HepG2 (cell line): ENCODE results near the gene C2orf76. TPM values are rescaled to one million over a fixed set of nuclear protein-coding genes. Genes with fewer than 3 reads are reported as not detected.

Experiments
- ATAC-seq: fragments of 200-7000 bp; cut with Tn5 transposase; 3 replicates; pipeline ENCODE4 v1.9.1; 2020; ENCODE audit warnings: mild to moderate bottlenecking, moderate library complexity
- BruUV-seq: library from RNA; stranded (reverse); fragments of 400-500 nt; replicated peaks from 2 replicates; lab custom pipeline; 2021; lab: Mats Ljungman, UMichigan
- CTCF ChIA-PET: fragments of 300-600 bp; formaldehyde crosslinking; extraction: SDS; loops from one replicate; lab custom pipeline; 2021; ENCODE audit warnings: low total read pairs, inconsistent platforms, low intra/inter-chr PET ratio; lab: Yijun Ruan, JAX
- POLR2A ChIA-PET: fragments of 350-600 bp; sonication (Branson Sonifier 250); formaldehyde crosslinking; loops from one replicate; lab custom pipeline; 2020; ENCODE audit warnings: antibody characterized with exemption, inconsistent platforms; lab: Yijun Ruan, JAX
- DNase-seq: peaks from one replicate; pipeline ENCODE4 v3.0.0-alpha.2; 2015; ENCODE audit warnings: low spot score
- FAIRE-seq: peaks from 3 replicates; lab custom pipeline; 2011; peaks lifted over from hg19 to GRCh38; lab: Jason Lieb, UNC
- H2AFZ ChIP-seq: one replicate; pipeline ENCODE4 v1.6.1; 2011; ENCODE audit warnings: low read length, inconsistent platforms
- H3K27ac ChIP-seq: fragments of 300-600 bp; 3 replicates; pipeline ENCODE4 v1.8.0; 2011; ENCODE audit warnings: mixed run types, mild to moderate bottlenecking, mixed read lengths, low read length, inconsistent platforms; ENCODE audit not compliant: insufficient read depth; ENCODE audit errors: extremely low read length
- H3K27me3 ChIP-seq, 2 experiments: fragments of 200-600 bp in 1 of 2; 2 replicates in 1 of 2; 3 replicates in 1 of 2; pipeline versions ENCODE4 v1.6.0 to v1.8.0; 2011; ENCODE audit warnings: low read length in 2 of 2, mild to moderate bottlenecking in 2 of 2, moderate library complexity in 2 of 2, inconsistent platforms in 1 of 2; ENCODE audit not compliant: insufficient read depth in 2 of 2, control insufficient read depth in 1 of 2
- H3K36me3 ChIP-seq, 2 experiments: fragments of 200-600 bp in 1 of 2; replicated peaks in 1 of 2; 2 replicates in 1 of 2; 3 replicates in 1 of 2; pipeline versions ENCODE4 v1.5.1 to v1.8.0; 2011; ENCODE audit warnings: low read length in 2 of 2, inconsistent platforms in 1 of 2; ENCODE audit not compliant: insufficient read depth in 2 of 2, control insufficient read depth in 1 of 2
- H3K4me1 ChIP-seq: 2 replicates; pipeline ENCODE4 v1.5.1; 2012; ENCODE audit warnings: low read length, inconsistent platforms; ENCODE audit not compliant: insufficient read depth
- H3K4me2 ChIP-seq: 2 replicates; pipeline ENCODE4 v1.6.0; 2011; ENCODE audit warnings: low read depth, low read length, inconsistent platforms
- H3K4me3 ChIP-seq, 3 experiments: fragments of 200-600 bp in 1 of 3; sonication (generic), shearing (Covaris generic) in 1 of 3; replicated peaks in 1 of 3; 2 replicates each; pipeline ENCODE4 v1.5.1; 2011 to 2016; ENCODE audit warnings: low read length in 3 of 3, inconsistent platforms in 2 of 3, low read depth in 2 of 3, mild to moderate bottlenecking in 2 of 3, control low read depth in 1 of 3, mixed read lengths in 1 of 3; ENCODE audit not compliant: insufficient read depth in 1 of 3
- H3K79me2 ChIP-seq: one replicate; pipeline ENCODE4 v1.6.1; 2011; ENCODE audit warnings: low read length, inconsistent platforms; ENCODE audit not compliant: insufficient read depth
- H3K9ac ChIP-seq: 2 replicates; pipeline ENCODE4 v1.6.0; 2011; ENCODE audit warnings: mild to moderate bottlenecking, low read depth, low read length, inconsistent platforms; ENCODE audit not compliant: insufficient read depth
- H3K9me3 ChIP-seq: 2 replicates; pipeline ENCODE4 v1.5.1; 2012; ENCODE audit warnings: mild to moderate bottlenecking, low read length
- H4K20me1 ChIP-seq: 2 replicates; pipeline ENCODE4 v1.6.0; 2011; ENCODE audit warnings: inconsistent platforms, mild to moderate bottlenecking, low read length, moderate library complexity; ENCODE audit not compliant: insufficient read depth
- CBFB ChIP-seq: sonication (generic); formaldehyde crosslinking; IDR thresholded peaks from 2 replicates; pipeline ENCODE4 v1.4.0; 2020; ENCODE audit warnings: missing genetic modification reagents
- CERS6 ChIP-seq: sonication (generic); formaldehyde crosslinking; IDR thresholded peaks from 2 replicates; pipeline ENCODE4 v1.5.0; 2020; ENCODE audit warnings: missing genetic modification reagents
- CREB1 ChIP-seq, 2 experiments: fragments of 450-650 bp in 1 of 2; IDR thresholded peaks; 2 replicates each; pipeline ENCODE4 v1.6.1; 2016 to 2017; ENCODE audit warnings: control low read depth in 1 of 2, mild to moderate bottlenecking in 1 of 2, missing compliant biosample characterization in 1 of 2, missing genetic modification characterization in 1 of 2
- ELF3 ChIP-seq: IDR thresholded peaks from 2 replicates; pipeline ENCODE4 v1.6.1; 2016; ENCODE audit warnings: missing genetic modification reagents, missing compliant biosample characterization
- HMGA1 ChIP-seq: sonication (generic); formaldehyde crosslinking; conservative IDR thresholded peaks from 2 replicates; pipeline ENCODE4 v1.4.0; 2020; ENCODE audit warnings: missing genetic modification reagents
- KDM5A ChIP-seq: fragments of 200-600 bp; sonication (generic); IDR thresholded peaks from 2 replicates; pipeline ENCODE4 v1.7.0; 2018; ENCODE audit warnings: antibody characterized with exemption, mild to moderate bottlenecking, low read length, borderline replicate concordance
- LBX2 ChIP-seq: sonication (generic); formaldehyde crosslinking; IDR thresholded peaks from 2 replicates; pipeline ENCODE4 v1.5.0; 2020; ENCODE audit warnings: missing genetic modification reagents, mild to moderate bottlenecking, borderline replicate concordance
- SALL1 ChIP-seq: sonication (generic); formaldehyde crosslinking; IDR thresholded peaks from 2 replicates; pipeline ENCODE4 v1.8.0; 2022; ENCODE audit warnings: mild to moderate bottlenecking, missing genetic modification reagents
- ZNF709 ChIP-seq: sonication (generic); formaldehyde crosslinking; IDR thresholded peaks from 2 replicates; pipeline ENCODE4 v1.5.0; 2020; ENCODE audit warnings: mild to moderate bottlenecking, missing genetic modification reagents
- ZNF792 ChIP-seq: IDR thresholded peaks from 2 replicates; pipeline ENCODE4 v1.6.1; 2016
- WGBS: methylation state at CpG from one replicate; pipeline ENCODE4 v1.1.6; 2017; ENCODE audit warnings: low lambda C conversion rate; 5-methylcytosine and 5-hydroxymethylcytosine counted together
- in situ Hi-C: cut with HindIII; loops from 2 replicates; pipeline ENCODE4 v1.10.0; 2017; ENCODE audit warnings: low pct_unique_long_range_greater_than_20kb; ENCODE audit not compliant: extremely low pct_ligation_motif_present
- intact Hi-C: fragments of 100-400 bp; cut with micrococcal nuclease; formaldehyde crosslinking; loops from one replicate; pipeline ENCODE4 v1.10.0; 2022; ENCODE audit not compliant: unreplicated experiment
- polyA plus RNA-seq, 8 experiments: library from polyadenylated mRNA; depleted of rRNA in 3 of 8; stranded (reverse) in 7 of 8; unstranded in 1 of 8; fragments of >200 nt; fragmentation: Illumina TruSeq in 4 of 8; extraction: Trizol in 4 of 8; gene quantifications; 2 replicates each; pipeline versions ENCODE4 v1.2.1 to v1.2.3, GENCODE V29; 2011 to 2016; ENCODE audit warnings: low read depth in 4 of 8, missing spikeins in 1 of 8, mixed read lengths in 1 of 8; ENCODE audit not compliant: insufficient read depth in 1 of 8
- total RNA-seq, 5 experiments: library from RNA; depleted of rRNA; stranded (reverse); fragments of >200 nt; fragmentation: Illumina TruSeq; extraction: Trizol; gene quantifications; 2 replicates each; pipeline ENCODE4 v1.2.3, GENCODE V29; 2016; ENCODE audit warnings: low read depth in 1 of 5
- TF ChIP-seq, protein P1 (sequence below): sonication (generic); formaldehyde crosslinking; IDR thresholded peaks from 2 replicates; pipeline ENCODE4 v1.8.0; 2023; ENCODE audit warnings: mild to moderate bottlenecking, missing genetic modification reagents
- TF ChIP-seq, protein P2 (sequence below): sonication (generic); formaldehyde crosslinking; conservative IDR thresholded peaks from 2 replicates; pipeline ENCODE4 v1.4.0; 2020; ENCODE audit warnings: missing genetic modification reagents

The C2orf76 gene
- total and polyA plus RNA-seq, 2 of the 13 experiments (the other 11 are each of a cell fraction or from before 2014, with no cell fraction given): 7.7 to 8.5 TPM

DNA sequence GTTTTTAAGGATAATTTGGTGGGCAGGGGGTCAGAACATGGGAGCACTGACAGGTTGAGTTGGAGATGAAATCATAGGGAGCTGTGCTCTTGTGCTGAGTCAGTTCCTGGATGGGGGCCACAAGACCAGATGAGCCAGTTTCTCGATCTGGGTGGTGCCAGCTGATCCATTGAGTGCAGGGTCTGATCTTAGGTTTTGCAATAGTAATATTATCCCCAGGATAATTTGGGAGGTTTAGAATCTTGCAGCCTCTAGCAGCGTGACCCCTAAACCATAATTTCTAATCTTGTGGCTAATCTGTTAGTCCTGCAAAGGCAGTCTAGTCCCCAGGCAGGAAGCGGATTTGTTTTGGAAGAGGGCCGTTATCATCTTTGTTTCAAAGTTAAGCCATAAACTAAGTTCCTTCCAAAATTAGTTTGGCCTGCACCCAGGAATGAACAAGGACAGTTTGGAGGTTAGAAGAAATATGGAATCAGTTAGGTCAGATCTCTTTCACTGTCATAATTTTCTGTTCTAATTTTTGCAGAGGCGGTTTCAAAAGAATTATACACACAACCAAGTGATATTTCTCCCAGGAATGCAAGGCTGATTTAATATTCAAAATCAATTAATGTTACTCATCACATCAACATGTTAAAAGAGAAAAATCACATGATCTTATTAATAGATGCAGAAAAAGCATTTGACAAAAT lies 23.1 kb upstream of the C2orf76 start:
- ATAC-seq: no peak
- POLR2A ChIA-PET: no interaction called here

GRCh38 chr2:119387381-119388129 lies 20.9 kb upstream of the C2orf76 start:
- no peak overlapping the region for H2AFZ ChIP-seq
- intact Hi-C loops: no loop called here
- H3K4me2 ChIP-seq: peak overlapping the region; percentile 64
- FAIRE-seq (peak; percentile 54), ATAC-seq (peak; percentile 88), DNase-seq (peak; percentile 34)
- ChIA-PET CTCF (no interaction called here), POLR2A (interaction anchor here (0.6 to 1.3 kb wide), 3 partner anchors 12 to 305 kb away, joined by 3 to 8 read pairs (median 4); partner anchors contain the start of genes C2orf76 and DBI)
- H3K4me3 ChIP-seq: no peak overlapping the region; a peak in 1 of 6 replicates
- H3K4me1 ChIP-seq: peaks cover 21% of the 10 kb centered on the region
- H4K20me1 ChIP-seq: no peaks in the 10 kb centered on the region
- H3K9ac ChIP-seq: no peak overlapping the region
- no peak overlapping the region for H3K27ac ChIP-seq
- 9% methylated on average over 9 of the region's 9 CpGs for WGBS
- H3K36me3 ChIP-seq: no peaks in the 10 kb centered on the region
- H3K27me3 ChIP-seq: peaks cover 0 to 4% of the 10 kb centered on the region in 2 experiments; a peak in 1 of 5 replicates
- no peaks in the 10 kb centered on the region for H3K79me2 ChIP-seq
- H3K9me3 ChIP-seq: no peaks in the 10 kb centered on the region
- BruUV-seq: no TSS peak
- in situ Hi-C loops: no loop called here
- peak; percentile 78 for TF ChIP-seq ELF3 (CRISPR knock-in tag)
- no peak for TF ChIP-seq CERS6 (CRISPR knock-in tag)
- TF ChIP-seq, protein P1, sequence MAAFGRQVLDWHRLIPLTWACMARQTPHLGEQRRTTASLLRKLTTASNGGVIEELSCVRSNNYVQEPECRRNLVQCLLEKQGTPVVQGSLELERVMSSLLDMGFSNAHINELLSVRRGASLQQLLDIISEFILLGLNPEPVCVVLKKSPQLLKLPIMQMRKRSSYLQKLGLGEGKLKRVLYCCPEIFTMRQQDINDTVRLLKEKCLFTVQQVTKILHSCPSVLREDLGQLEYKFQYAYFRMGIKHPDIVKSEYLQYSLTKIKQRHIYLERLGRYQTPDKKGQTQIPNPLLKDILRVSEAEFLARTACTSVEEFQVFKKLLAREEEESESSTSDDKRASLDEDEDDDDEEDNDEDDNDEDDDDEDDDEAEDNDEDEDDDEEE (CRISPR knock-in tag): no peak
- TF ChIP-seq, protein P2, sequence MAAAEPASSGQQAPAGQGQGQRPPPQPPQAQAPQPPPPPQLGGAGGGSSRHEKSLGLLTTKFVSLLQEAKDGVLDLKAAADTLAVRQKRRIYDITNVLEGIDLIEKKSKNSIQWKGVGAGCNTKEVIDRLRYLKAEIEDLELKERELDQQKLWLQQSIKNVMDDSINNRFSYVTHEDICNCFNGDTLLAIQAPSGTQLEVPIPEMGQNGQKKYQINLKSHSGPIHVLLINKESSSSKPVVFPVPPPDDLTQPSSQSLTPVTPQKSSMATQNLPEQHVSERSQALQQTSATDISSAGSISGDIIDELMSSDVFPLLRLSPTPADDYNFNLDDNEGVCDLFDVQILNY: no peak
- no peak for TF ChIP-seq CREB1 (IDR thresholded peaks at IDR 0.05)
- no peak; the same call in 1 of the 2 replicates for TF ChIP-seq CREB1 (CRISPR knock-in tag; IDR thresholded peaks at IDR 0.05)
- no peak for TF ChIP-seq ZNF792 (CRISPR knock-in tag)
- TF ChIP-seq HMGA1 (CRISPR knock-in tag): no peak

More for the DNA sequence above, 23.1 kb upstream of the C2orf76 start:
- H3K36me3 ChIP-seq: no peaks in the 10 kb centered on the region
- no peaks in the 10 kb centered on the region for H3K9me3 ChIP-seq
- CTCF ChIA-PET: no interaction called here
- no peaks in the 10 kb centered on the region for H4K20me1 ChIP-seq
- H3K27ac ChIP-seq: no peak overlapping the region
- intact Hi-C loops: no loop called here
- H3K4me2 ChIP-seq: no peak overlapping the region
- H3K9ac ChIP-seq: no peak overlapping the region
- peaks cover 21% of the 10 kb centered on the region for H3K4me1 ChIP-seq
- H2AFZ ChIP-seq: no peak overlapping the region
- WGBS: 25% methylated on average over 5 of the region's 5 CpGs
- no peaks in the 10 kb centered on the region for H3K79me2 ChIP-seq
- no peak for FAIRE-seq
- BruUV-seq: no TSS peak
- in situ Hi-C loops: no loop called here
- H3K27me3 ChIP-seq: peaks cover 0 to 4% of the 10 kb centered on the region in 2 experiments; a peak in 1 of 5 replicates
- no peak for DNase-seq
- no peak overlapping the region for H3K4me3 ChIP-seq
- no peak for TF ChIP-seq LBX2 (CRISPR knock-in tag)
- TF ChIP-seq ZNF709: no peak
- TF ChIP-seq CBFB: no peak
- no peak for TF ChIP-seq KDM5A
- no peak for TF ChIP-seq SALL1 (CRISPR knock-in tag)
